GM11168 (cell line): ENCODE results near the gene SERPINH1.

ENCODE experiments used
- in situ Hi-C: fragments of 300-500 bp; cut with MboI; formaldehyde crosslinking; loops from one replicate; pipeline ENCODE4 v1.12.0; 2022; ENCODE audit warnings: low sequenced_read_pairs; ENCODE audit not compliant: unreplicated experiment

Gene SERPINH1

DNA sequence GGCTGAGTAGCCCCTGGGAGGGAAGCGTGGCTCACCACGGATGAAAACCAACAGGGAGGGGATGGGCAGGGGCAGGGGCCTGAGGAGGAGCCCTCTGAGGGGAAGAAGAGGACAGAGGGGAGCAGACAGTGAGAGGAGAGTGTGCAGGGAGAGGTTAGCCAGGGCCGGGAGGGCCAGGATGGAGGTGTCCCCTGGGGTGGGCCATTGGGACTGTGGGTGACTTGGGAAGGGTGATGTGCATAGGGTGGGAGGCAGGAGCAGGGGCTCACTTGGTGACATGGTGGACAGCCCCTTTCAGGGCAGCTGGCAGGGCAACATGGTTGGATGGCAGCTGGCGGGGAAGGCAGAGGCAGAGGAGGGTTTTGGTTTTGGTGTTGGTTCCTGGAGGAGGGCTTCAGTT lies 30.7 kb upstream of the SERPINH1 start:
- in situ Hi-C loops, result loop anchor here (5.0 kb wide), 1 partner anchor 84 kb away; no protein-coding TSS in a partner anchor

DNA sequence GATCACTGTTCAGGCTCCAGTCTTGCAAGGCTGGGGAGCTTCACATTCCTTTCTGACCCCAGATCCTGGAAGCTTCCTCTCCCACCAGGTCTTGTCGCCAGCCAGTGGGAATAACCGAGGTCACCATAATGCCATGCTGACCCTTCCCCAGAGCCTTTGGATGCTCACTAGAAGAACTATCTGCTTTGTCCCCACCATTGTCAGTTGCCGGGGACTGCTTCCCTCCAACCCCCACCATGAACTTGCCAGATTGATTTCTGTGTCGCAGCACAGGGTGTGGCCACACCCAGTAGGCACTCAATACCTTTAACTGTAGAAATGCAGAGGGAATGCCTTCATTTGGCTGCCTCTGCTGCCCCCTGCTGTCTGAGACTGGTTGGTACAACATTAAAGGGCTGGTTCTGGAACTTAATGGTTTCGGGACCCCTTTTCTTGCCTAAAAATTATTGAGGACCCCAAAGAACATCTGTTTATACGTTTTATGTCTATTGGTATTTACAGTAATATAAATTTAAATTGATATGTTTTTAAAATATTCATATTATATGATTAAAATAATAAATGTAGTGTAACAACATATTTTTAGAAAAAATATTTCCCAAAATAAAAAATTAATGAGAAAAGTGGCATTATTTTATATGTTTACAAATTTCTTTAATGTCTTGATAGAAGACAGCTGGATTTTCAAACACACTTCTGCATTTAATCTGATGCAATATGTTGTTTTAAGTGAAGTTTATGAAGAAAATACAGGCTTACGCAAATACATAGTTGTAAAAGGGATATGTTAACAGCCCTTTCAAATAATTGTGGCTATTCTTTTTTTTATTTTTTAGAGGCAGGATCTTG lies 29.6 kb upstream of the SERPINH1 start:
- in situ Hi-C loops, result loop anchor here (5.0 kb wide), 1 partner anchor 85 kb away; no protein-coding TSS in a partner anchor

DNA sequence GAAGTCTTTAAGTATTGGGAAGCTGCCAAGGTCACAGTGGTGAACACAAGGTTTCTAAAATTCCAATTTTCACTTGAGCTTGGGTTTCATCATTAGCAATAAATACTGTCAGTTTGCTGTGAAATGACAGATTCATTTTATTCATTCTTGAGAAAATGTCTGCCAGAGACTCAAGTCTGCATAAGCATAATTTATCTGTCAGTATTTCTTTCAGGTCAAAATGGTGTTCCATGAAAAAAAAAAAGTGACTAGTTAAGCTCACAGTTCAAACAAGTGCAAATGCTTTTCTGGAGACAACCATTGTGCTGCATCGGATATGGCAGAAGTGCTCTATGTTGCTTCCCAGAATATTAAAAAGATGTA lies 28.2 kb upstream of the SERPINH1 start:
- in situ Hi-C loops, result loop anchor here (5.0 kb wide), 1 partner anchor 87 kb away; no protein-coding TSS in a partner anchor

DNA sequence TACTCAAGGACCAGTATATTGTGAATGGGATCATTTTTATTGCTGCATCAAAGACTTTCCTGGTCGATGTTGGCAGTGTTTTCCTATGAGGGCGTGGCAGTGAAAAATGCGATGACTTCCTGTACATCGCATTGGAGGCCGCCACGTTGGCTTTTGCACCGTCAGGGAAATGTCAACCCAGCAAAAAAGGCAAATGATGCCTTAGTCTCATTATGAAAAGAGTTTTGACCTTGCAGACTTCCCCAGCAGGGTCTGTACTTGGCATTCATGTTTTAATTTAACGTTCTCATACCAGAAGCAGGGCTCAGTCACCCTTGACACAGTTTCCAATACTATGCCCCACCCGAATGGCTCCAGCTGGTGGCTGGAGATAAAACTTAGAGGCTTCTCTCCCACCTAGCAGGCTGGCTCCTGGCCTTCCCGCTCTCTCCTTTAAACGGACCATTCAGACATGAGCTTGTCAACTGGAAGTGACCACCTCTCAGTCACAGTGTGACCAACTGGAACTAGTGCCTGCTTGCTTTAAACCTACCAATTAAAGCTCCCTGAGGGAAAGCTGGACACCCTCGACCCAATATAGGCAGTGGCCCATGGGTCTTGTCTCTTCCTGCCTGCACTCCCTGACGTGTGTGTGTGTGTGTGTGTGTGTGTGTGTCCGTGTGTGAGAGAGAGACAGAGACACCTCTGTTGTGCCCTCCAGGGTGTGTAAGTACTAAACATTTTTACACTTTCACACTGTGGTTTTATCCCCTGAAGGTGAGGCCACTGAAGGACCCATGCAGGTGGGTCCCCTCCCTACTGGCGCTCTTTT lies 27.6 kb upstream of the SERPINH1 start:
- in situ Hi-C loops, result loop anchor here (5.0 kb wide), 1 partner anchor 87 kb away; no protein-coding TSS in a partner anchor

DNA sequence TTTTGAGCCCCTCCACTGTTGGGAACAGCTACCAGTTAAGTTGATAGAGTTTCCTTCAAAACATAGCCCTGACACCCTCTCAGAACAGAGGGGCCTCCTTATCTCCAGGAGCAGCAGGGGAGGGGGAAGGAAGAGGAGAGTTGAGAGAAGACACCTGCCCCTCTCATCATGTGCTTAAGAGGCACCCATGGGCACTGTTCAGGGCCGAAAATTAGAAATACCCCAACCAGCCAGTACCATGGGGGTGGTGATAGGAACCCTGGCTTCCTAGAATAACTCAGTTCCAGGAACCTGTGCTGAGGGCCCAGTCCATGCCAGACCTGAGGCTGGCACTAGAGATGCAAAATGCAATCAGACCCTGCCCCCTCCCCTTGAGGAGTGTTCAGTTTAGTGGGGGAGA lies 27.0 kb upstream of the SERPINH1 start:
- in situ Hi-C loops, result no loop called here

DNA sequence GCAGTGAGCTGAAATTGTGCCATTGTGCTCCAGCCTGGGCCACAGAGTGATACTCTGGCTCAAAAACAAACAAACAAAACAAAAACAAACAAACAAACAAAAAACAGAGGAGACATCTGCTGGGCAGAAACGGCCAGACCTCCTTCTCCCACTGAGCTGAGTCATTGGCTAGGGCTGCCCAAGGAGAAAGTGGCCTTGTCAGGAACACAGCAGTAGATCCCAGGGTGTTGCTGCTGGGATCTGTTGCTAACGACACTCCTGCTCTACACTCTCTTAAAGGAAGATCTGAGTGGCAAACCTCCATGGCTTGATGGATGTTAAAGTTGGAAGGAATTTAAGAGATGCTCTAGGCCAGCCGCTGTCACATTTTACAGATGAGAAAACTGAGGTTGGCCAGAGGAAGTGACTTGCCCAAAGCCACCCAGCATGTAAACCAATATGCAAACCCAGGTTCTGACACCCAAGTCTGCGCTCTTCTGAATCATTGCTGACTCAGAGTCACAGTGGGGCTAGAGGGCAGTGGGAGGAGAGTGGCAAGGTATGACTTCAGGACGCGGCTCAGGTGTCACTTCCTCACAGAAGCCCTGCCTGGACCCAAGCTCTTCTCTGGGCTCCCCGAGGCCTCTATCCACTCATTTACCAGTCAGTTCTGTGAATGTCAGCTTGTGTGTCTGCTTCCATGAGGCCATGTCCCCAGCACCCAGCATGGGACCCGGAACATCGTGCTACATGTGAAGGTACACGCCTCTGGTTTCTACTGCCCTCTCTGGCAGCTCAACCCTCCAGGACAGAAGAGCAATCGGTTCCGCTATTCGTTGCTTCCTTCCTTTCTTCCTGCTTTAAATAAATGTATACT lies 25.0 kb upstream of the SERPINH1 start:
- in situ Hi-C loops, result no loop called here

DNA sequence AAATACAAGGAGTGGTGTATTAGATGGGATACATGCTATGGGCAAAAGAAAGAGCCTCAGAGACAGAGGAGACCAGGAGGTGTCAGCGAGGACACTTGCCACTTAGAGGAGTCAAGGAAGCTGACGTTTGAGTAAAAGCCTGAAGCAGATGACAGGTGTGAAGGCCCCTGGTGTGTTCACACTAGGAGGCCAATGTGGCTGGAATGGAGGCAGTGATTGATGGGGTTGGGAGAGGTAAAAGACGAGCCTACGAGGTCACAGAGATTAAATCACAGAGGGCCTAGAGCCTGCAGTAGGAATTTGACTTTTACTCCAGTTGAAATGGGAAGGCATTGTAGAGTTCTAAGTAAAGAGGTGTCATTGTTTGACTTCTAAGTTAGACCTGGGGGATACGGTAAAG lies 24.3 kb upstream of the SERPINH1 start:
- in situ Hi-C loops, result no loop called here

DNA sequence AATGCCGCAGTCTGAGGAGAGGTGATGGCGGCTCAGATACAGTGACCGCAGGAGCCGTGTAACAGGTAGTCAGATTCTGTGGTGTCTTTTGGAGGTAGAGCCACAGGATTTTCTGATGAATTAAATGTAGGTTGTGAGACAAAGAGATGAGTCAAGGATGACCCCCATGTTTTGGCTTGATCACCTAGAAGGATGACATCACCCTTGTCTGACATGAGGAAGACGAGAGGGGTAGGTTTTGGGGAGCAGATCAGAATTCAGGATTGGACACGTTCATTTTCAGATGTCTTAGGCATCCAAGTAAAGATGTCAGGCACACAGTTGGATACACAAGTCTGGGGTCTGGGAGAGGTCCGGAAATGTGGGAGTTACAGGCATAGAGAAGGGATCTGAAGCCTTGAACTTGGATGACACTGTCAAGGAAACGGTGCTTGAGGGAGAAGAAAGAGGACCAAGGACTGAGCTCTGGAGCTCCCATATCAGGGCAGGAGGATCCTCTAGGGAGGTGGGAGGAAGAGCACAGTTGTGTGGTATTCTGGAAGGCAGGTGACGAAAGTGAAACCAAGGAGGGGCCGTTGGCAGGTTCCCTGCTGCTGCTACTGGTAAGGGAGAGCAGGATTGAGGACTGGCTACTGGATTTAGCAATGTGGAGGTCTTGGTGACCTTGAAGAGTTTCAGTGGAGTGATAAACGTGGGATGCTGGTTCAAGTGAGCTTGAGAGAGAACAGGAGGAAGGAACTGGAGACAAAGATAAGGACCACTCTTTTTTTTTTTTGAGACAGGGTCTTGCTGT lies 23.7 kb upstream of the SERPINH1 start:
- in situ Hi-C loops, result no loop called here

DNA sequence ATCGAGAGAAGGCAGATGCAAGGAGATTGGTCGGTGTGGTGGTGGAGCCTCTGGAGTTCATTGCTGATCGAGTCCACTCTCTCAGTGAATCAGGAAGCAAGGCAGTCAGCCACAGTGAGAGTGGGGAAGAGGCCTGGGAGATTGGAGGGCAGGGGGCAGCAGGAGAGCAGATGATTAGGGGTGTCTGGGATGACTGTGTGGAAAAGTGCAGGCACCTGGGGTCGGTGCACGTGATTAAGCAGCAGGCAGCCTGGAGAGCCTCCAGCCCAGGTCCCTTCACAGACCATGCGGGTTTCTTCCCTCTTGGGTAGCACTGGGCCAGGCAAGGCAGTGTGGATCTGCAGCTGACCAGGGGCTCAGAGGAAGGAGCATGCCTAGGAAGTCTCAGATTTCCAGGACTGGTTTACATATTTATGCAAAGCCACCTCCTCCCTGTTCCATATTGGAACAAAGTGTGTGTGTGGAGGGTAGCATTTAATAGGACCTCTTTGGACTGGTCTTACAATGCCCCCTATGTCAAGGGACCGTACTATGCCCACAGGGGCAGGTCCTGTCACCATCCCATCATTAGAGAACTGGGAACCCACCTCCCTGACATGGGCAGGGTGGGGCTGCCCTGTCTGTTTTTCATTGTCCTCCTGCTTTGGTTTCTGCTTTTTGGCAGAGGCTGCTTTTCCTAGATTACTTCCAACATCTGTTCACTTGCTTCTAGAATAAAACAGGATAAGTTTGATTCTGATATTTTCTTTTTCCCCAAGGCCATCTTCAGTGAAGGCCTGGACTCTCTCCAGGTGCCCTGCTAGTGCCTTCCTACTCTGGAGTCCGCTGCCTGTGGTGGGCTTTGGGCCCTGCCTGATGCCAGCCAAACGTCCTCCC lies 22.4 kb upstream of the SERPINH1 start:
- in situ Hi-C loops, result no loop called here

DNA sequence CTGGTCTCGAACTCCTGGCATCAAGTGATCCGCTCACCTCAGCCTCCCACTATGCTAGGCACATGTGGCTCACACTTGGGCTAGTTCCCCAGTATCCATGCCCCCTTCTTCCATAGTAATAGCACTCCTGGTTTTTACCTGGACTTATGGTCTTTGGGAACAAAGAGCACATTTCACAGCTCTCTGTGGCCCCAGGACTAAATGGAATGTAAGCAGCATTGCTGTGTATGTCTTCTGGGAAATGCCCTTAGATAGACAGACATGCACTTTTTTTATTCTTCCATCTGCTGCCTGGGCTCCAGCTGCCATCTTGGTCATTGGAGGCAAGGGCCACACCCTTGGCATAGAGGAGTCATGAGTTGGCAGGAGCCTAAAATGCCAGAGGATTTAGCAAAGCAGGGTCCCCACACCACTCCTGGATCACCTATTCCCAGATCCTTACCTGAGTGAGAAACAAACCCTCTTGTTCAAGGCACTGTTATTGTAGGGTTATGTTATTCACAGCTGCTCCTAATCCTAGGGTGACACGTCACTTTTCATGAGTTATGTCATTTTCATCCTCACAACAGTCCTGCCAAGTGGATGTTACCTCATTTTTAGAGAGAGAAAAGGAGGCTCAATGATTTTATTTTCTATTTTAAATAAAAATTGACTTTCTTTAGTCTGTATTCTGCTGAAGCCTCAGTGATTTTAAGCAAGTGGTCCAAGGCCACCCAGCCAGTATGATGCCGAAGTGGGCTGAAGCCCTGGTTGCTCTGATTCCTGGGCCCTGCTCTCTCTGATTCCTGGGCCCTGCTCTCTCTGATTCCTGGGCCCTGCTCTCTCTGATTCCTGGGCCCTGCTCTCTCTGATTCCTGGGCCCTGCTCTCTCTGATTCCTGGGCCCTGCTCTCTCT lies 20.6 kb upstream of the SERPINH1 start:
- in situ Hi-C loops, result no loop called here

DNA sequence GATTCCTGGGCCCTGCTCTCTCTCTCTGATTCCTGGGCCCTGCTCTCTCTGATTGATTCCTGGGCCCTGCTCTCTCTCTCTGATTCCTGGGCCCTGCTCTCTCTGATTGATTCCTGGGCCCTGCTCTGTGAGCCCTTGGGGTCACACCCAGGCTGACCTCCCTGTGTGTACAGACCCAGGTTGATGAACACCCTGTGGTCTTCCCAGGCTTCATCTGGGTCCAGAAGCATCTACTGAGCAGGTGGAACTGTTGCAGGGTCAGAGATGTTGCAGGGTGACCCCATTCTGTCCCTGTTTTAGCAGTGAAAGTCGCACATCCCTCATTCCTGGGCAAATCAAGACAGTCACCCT lies 20.0 kb upstream of the SERPINH1 start:
- in situ Hi-C loops, result no loop called here

DNA sequence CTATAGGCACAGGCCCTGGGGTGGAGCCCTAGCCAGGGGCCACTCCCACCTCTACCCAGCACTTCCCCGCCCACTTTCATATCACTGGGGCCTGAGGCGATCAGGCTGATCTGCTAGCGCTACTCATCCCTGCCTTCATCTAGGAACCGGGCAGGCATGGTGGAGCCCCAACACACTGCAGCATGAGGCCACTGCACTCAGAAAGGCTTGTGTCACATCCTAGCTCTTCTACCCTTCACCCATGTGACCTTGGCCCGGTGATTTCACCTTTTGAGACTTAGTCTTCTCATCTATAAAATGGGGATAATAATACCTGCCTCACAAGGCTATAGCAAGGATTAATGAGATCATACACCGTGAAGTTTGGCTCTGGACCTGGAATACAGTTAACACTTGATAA lies 18.2 kb upstream of the SERPINH1 start:
- in situ Hi-C loops, result no loop called here

DNA sequence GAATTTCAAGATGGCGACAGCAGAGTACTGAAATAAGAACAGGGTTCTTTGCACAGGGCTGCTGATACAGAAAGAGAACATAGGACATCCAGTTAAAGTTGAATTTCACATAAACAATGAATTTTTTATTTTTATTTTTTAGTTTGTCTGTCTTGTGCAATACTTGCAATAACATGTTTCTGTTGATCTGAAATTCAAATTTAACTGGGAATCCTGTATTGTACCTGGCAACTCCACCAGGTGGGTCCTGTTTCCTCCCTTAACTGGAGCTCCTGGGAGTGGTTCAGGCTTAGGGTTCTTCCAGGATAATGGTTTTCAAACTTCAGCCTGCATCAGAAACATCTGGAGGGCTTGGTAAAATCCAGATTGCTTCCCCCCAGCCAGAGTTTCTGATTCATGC lies 14.9 kb upstream of the SERPINH1 start:
- in situ Hi-C loops, result no loop called here

DNA sequence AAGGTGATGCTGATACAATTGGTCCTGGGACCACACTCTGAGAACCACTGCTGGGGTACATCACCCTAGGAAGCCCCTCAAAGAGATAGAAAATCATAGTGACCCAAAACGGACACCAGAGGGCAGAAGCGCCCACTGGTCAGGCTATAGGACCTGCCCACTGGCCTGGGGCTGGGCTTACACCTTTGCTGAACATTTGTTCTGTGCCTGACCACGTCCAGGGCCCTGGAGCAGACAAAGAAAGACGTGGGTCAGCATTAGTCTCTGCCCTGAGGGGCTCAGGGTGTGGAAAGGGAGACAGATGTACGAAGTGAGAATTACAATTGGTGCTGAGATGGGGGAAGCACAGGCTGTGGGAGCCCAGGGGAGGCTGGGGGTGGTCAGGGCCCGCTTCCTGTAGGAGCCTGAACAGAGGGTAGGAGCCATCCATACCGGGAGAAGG lies 14.4 kb upstream of the SERPINH1 start:
- in situ Hi-C loops, result no loop called here

DNA sequence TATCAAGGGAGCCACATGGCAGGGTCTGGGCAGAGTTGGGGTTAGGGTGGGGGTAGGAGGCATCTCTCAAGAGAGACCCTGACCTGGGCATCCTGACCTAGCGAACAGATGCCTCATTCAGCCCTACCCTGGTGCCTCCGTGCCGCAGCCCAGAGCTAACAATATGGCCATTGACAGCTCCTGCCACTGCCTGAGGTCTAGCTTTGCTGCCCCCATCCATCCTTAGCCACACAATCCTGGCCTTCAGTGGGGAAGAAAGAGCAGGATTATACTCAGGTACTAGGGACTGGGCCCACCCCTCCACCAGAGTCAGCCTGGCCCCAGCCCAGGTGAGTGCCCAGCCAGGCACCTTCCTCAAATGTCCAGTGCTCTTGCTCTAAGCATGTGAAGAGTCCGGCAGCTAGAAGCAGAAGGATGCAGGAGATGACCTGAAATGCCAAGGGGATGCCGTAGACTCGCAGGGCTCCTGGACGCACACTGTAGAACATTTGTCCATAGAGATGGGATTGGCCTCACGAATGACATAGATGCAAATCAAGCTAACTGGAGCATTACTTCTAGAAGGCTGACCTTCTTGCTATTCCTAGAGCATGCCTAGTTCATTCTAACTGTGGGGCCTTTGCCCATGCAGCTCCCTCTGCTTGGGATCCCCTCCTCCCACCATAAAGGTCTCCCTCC lies 13.3 kb upstream of the SERPINH1 start:
- in situ Hi-C loops, result no loop called here

DNA sequence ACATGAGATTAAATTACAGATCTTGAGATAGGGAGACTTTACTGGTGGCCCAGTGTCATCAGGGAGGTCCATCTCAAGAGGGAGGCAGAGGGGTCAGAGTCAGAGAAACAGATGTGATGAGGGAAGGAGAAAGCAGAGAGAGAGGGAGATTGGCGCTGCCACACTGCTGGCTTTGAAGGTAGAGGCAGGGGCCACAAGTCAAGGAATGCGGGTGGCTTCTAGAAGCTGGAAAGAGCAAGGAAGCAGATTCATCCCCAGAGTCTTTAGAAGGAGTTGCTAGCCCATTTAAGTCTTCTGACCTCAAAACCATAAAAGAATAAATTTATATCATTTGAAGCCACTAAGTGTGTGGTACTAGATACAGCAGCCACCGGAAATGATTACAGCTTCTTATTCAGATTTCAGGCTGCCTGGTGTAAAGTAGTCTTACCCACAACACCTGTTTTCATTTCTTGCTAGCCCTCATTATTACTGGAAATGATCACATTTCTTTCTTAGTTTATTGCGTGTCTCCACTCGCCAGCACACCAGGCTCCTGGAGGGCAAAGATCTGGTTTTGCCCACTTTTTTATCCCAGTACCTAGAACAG lies 12.6 kb upstream of the SERPINH1 start:
- in situ Hi-C loops, result no loop called here

DNA sequence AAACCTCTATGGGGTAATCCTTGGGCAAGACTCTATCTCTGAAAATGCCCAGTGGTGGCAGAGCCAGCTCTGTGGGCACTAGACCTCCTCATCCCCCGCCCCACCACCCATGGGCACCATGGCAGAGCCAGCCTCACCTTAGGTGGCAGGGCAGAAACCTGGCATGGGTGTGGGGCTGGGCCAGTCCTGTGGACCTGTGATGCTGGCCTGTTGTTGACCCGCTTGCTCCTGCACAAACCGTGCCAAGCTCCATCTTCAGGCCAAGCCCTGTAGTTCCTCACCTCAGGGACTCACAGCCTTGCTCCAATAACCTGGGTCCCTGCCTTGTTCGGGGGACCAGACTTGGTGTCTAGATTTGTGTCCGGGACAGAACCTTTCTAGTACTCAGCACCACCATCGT lies 8.9 kb upstream of the SERPINH1 start:
- in situ Hi-C loops, result no loop called here
